SIG-M5 treated with dmso at 0.1 percent for 504 hours (cell line): ENCODE results near the gene SV2B.

Source experiments
- DNase-seq: peaks from one replicate; lab custom pipeline; 2025; ENCODE audit not compliant: unreplicated experiment; lab: John Stamatoyannopoulos, UW

SV2B gene

GRCh38 chr15:91184441-91184840 is 84.4 kb downstream of the SV2B start:
- DNase-seq: no peak

- DNase-seq: peak; percentile 17
These were observed 87.0 kb downstream of the SV2B start for GRCh38 chr15:91186904-91187656.

GRCh38 chr15:91192285-91192684 is 92.2 kb downstream of the SV2B start:
- DNase-seq: no peak

GRCh38 chr15:91192690-91193377 is 92.8 kb downstream of the SV2B start:
- DNase-seq: no peak

GRCh38 chr15:91193378-91193720 is 93.3 kb downstream of the SV2B start:
- DNase-seq: no peak

- DNase-seq: no peak
These were observed 96.1 kb downstream of the SV2B start for GRCh38 chr15:91196127-91196526.

- DNase-seq: no peak
These were observed 96.7 kb downstream of the SV2B start for GRCh38 chr15:91196768-91197167.

- DNase-seq: no peak
These were observed 99.5 kb downstream of the SV2B start for GRCh38 chr15:91199511-91199910.

- no peak for DNase-seq
These were observed 100.2 kb downstream of the SV2B start for GRCh38 chr15:91200101-91200754.

GRCh38 chr15:91202510-91203102 is 102.5 kb downstream of the SV2B start:
- no peak for DNase-seq

GRCh38 chr15:91203619-91204203 is 103.7 kb downstream of the SV2B start:
- DNase-seq: no peak

- DNase-seq: no peak
These were observed 108.3 kb downstream of the SV2B start for GRCh38 chr15:91208371-91208770.

GRCh38 chr15:91209318-91209717 is 109.3 kb downstream of the SV2B start:
- DNase-seq: no peak

GRCh38 chr15:91209726-91210125 is 109.7 kb downstream of the SV2B start:
- no peak for DNase-seq

GRCh38 chr15:91214675-91215590 is 114.9 kb downstream of the SV2B start:
- DNase-seq: no peak

- no peak for DNase-seq
These were observed 115.9 kb downstream of the SV2B start for GRCh38 chr15:91216000-91216399.

- no peak for DNase-seq
These were observed 119.1 kb downstream of the SV2B start for GRCh38 chr15:91219206-91219605.

- no peak for DNase-seq
These were observed 122.0 kb downstream of the SV2B start for GRCh38 chr15:91222052-91222451.

GRCh38 chr15:91223863-91224262 is 123.8 kb downstream of the SV2B start:
- no peak for DNase-seq

- DNase-seq: peak; percentile 36
These were observed 124.8 kb downstream of the SV2B start for GRCh38 chr15:91224755-91225380.
